ENCODE measurements around the gene CPTP. TPM values are rescaled to one million over a fixed set of nuclear protein-coding genes. Genes with fewer than 3 reads are reported as not detected.
A peak's percentile ranks its signal among the peaks of the same experiment; 100 is the strongest.

Gene CPTP
- total and polyA plus RNA-seq, 4 donors = 7.9 to 45.1 (median 22.5) TPM

DNA sequence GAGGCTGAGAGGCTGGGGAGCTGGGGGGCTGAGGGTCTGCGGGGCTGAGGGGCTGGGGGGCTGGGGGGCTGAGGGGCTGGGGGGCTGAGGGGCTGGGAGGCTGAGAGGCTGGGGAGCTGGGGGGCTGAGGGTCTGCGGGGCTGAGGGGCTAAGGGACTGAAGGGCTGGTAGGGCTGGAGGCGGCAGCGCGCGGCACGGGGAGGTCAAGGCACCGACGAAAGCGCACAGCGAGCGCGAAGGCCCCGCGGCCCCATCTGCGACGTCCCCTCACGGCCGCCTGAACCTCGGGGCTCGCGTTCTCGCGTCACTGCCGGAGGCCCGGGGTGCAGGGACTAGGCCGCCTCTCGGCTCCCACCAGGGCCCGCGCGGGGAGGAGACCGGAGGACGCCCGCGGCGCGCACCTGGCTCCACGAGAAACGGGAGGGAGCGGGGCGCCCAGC is 498 bp upstream of the CPTP start:
- Histone ChIP-seq H3K4me3 (ENCODE audit: low read depth in 1 of 3, low read length in 3 of 3) (peak overlapping the region; percentile 79 to 89 (median 81)), H3K27me3 (ENCODE audit: control insufficient read depth in 4 of 4, insufficient read depth in 4 of 4, low read length in 3 of 4) (no peaks in the 10 kb centered on the region), H3K9ac (ENCODE audit: low read depth in 1 of 2, low read length in 2 of 2) (peak overlapping the region in 1 of 2 donors; percentile 16), H3K36me3 (ENCODE audit: control insufficient read depth in 4 of 4, insufficient read depth in 3 of 4, low read depth in 1 of 4, low read length in 3 of 4) (peaks cover 2 to 11% (median 9%) of the 10 kb centered on the region in 4 donors), H3K4me1 (ENCODE audit: control insufficient read depth in 4 of 4, insufficient read depth in 4 of 4, low read length in 3 of 4) (peaks cover 7 to 37% (median 26%) of the 10 kb centered on the region in 4 donors), H3K27ac (ENCODE audit: low read depth in 1 of 2, low read length in 2 of 2) (peak overlapping the region in 1 of 2 donors; percentile 50), H3K9me3 (ENCODE audit: control insufficient read depth in 4 of 4, low read length in 3 of 4) (no peaks in the 10 kb centered on the region)
- no peak for TF ChIP-seq YY1 (IDR thresholded peaks at IDR 0.05)
- no peak for TF ChIP-seq EGR1 (IDR thresholded peaks at IDR 0.05; ENCODE audit: low read depth in 2 of 2)
- TF ChIP-seq TAF1 (conservative IDR thresholded peaks at IDR 0.05) = no peak
- TF ChIP-seq, protein P1, sequence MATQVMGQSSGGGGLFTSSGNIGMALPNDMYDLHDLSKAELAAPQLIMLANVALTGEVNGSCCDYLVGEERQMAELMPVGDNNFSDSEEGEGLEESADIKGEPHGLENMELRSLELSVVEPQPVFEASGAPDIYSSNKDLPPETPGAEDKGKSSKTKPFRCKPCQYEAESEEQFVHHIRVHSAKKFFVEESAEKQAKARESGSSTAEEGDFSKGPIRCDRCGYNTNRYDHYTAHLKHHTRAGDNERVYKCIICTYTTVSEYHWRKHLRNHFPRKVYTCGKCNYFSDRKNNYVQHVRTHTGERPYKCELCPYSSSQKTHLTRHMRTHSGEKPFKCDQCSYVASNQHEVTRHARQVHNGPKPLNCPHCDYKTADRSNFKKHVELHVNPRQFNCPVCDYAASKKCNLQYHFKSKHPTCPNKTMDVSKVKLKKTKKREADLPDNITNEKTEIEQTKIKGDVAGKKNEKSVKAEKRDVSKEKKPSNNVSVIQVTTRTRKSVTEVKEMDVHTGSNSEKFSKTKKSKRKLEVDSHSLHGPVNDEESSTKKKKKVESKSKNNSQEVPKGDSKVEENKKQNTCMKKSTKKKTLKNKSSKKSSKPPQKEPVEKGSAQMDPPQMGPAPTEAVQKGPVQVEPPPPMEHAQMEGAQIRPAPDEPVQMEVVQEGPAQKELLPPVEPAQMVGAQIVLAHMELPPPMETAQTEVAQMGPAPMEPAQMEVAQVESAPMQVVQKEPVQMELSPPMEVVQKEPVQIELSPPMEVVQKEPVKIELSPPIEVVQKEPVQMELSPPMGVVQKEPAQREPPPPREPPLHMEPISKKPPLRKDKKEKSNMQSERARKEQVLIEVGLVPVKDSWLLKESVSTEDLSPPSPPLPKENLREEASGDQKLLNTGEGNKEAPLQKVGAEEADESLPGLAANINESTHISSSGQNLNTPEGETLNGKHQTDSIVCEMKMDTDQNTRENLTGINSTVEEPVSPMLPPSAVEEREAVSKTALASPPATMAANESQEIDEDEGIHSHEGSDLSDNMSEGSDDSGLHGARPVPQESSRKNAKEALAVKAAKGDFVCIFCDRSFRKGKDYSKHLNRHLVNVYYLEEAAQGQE (IDR thresholded peaks at IDR 0.05) = no peak
- TF ChIP-seq JUND (IDR thresholded peaks at IDR 0.05) = no peak
- no peak for TF ChIP-seq HNF4G (IDR thresholded peaks at IDR 0.05)
- TF ChIP-seq SP1 (IDR thresholded peaks at IDR 0.05) = no peak
- TF ChIP-seq, protein P2, sequence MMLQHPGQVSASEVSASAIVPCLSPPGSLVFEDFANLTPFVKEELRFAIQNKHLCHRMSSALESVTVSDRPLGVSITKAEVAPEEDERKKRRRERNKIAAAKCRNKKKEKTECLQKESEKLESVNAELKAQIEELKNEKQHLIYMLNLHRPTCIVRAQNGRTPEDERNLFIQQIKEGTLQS (IDR thresholded peaks at IDR 0.05) = no peak
- TF ChIP-seq, protein P3, sequence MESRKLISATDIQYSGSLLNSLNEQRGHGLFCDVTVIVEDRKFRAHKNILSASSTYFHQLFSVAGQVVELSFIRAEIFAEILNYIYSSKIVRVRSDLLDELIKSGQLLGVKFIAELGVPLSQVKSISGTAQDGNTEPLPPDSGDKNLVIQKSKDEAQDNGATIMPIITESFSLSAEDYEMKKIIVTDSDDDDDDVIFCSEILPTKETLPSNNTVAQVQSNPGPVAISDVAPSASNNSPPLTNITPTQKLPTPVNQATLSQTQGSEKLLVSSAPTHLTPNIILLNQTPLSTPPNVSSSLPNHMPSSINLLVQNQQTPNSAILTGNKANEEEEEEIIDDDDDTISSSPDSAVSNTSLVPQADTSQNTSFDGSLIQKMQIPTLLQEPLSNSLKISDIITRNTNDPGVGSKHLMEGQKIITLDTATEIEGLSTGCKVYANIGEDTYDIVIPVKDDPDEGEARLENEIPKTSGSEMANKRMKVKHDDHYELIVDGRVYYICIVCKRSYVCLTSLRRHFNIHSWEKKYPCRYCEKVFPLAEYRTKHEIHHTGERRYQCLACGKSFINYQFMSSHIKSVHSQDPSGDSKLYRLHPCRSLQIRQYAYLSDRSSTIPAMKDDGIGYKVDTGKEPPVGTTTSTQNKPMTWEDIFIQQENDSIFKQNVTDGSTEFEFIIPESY (IDR thresholded peaks at IDR 0.05) = no peak
- no peak for TF ChIP-seq HNF4A (conservative IDR thresholded peaks at IDR 0.05)
- TF ChIP-seq RXRA (IDR thresholded peaks at IDR 0.05) = no peak
- no peak for TF ChIP-seq RAD21 (IDR thresholded peaks at IDR 0.05)
- TF ChIP-seq, protein P4, sequence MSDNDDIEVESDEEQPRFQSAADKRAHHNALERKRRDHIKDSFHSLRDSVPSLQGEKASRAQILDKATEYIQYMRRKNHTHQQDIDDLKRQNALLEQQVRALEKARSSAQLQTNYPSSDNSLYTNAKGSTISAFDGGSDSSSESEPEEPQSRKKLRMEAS (IDR thresholded peaks at IDR 0.05) = no peak
- no peak for TF ChIP-seq FOXA1 (IDR thresholded peaks at IDR 0.05)
- TF ChIP-seq GABPA (IDR thresholded peaks at IDR 0.05 in 1 of 2, conservative IDR thresholded peaks at IDR 0.05 in 1 of 2) = no peak
- DNase-seq (ENCODE audit: low spot score) = no peak
- under 1% methylated on average over 41 of the region's 41 CpGs for WGBS

DNA sequence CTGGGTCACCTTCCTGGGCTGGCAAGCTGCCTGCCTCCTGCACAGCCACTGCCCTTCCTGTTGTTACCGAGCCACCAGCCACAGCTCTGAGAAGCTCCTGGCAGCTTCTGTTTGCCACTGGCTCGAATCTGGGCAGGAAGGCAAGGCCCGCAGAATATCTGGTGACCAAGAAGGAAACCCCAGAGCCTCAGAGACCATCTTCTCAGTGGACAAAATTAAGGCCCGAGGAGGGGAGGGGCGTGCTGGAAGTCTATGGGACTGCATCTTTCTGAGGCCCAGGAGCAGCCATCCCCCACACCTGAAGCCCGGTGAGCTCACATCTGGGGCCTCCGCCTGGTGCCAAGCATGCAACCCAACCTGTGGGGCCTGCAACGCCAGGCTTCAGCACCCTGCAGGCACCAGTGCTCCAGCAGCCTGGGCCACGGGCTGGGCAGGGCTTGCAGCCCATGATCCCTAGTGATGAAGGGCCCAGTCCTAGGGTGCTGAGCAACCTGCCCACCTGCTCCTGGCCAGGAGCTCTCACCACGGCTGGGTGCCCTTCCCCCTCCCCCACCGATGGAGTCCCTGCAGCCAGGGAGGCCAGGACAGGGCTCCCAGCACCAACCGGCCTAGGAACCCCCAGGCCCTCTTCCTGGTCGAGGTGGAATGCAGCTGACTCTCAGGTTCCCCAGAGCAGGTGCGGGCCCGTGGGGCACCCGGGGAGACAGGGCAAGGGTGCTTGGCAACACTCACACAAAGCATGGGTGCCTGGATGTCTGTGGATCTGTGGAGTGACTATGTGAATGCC is 879 bp downstream of the CPTP start:
- DNase-seq (ENCODE audit: low spot score) = no peak
- Histone ChIP-seq H3K27ac (ENCODE audit: low read depth in 1 of 2, low read length in 2 of 2) (peak overlapping the region; percentile 75 to 84), H3K4me3 (ENCODE audit: low read depth in 1 of 3, low read length in 3 of 3) (peak overlapping the region; percentile 78 to 85 (median 79)), H3K4me1 (ENCODE audit: control insufficient read depth in 4 of 4, insufficient read depth in 4 of 4, low read length in 3 of 4) (peaks cover 7 to 39% (median 26%) of the 10 kb centered on the region in 4 donors), H3K36me3 (ENCODE audit: control insufficient read depth in 4 of 4, insufficient read depth in 3 of 4, low read depth in 1 of 4, low read length in 3 of 4) (peaks cover 0 to 11% (median 6%) of the 10 kb centered on the region in 4 donors), H3K9me3 (ENCODE audit: control insufficient read depth in 4 of 4, low read length in 3 of 4) (no peaks in the 10 kb centered on the region), H3K9ac (ENCODE audit: low read depth in 1 of 2, low read length in 2 of 2) (peak overlapping the region; percentile 4 to 83), H3K27me3 (ENCODE audit: control insufficient read depth in 4 of 4, insufficient read depth in 4 of 4, low read length in 3 of 4) (no peaks in the 10 kb centered on the region)
- WGBS = 20% methylated on average over 16 of the region's 16 CpGs
- TF ChIP-seq EGR1 (IDR thresholded peaks at IDR 0.05; ENCODE audit: low read depth in 2 of 2) = no peak
- no peak for TF ChIP-seq TAF1 (conservative IDR thresholded peaks at IDR 0.05)
- TF ChIP-seq, protein P1 (IDR thresholded peaks at IDR 0.05) = no peak
- no peak for TF ChIP-seq YY1 (IDR thresholded peaks at IDR 0.05)
- TF ChIP-seq, protein P4 (IDR thresholded peaks at IDR 0.05) = no peak
- TF ChIP-seq, protein P2 (IDR thresholded peaks at IDR 0.05) = no peak
- TF ChIP-seq, protein P3 (IDR thresholded peaks at IDR 0.05) = no peak
- no peak for TF ChIP-seq FOXA1 (IDR thresholded peaks at IDR 0.05)
